MCF 10A (cell line): ENCODE results near the gene PDZD7. TPM values are rescaled to one million over a fixed set of nuclear protein-coding genes. Genes with fewer than 3 reads are reported as not detected.

ENCODE experiments used
- BruUV-seq: library from RNA; stranded (reverse); fragments of 400-500 nt; replicated peaks from 2 replicates; lab custom pipeline; 2021; lab: Mats Ljungman, UMichigan
- CTCF ChIA-PET: fragments of 300-600 bp; sonication (Branson Sonifier 250); formaldehyde crosslinking; extraction: SDS; loops from one replicate; lab custom pipeline; 2021; ENCODE audit warnings: antibody characterized with exemption, inconsistent platforms; lab: Yijun Ruan, JAX
- POLR2A ChIA-PET: fragments of 300-600, 350-650 bp; sonication (Branson Sonifier 250); formaldehyde crosslinking; extraction: SDS; loops from one replicate; lab custom pipeline; 2020; ENCODE audit warnings: antibody characterized with exemption, inconsistent platforms; lab: Yijun Ruan, JAX
- DNase-seq: peaks from one replicate; pipeline ENCODE4 v3.0.0-alpha.2; 2018; ENCODE audit not compliant: unreplicated experiment
- H3K27ac Mint-ChIP-seq: one replicate; pipeline ENCODE4 v1.8.0; 2022; ENCODE audit warnings: mild to moderate bottlenecking, low read depth, mixed read lengths; ENCODE audit not compliant: unreplicated experiment
- H3K27me3 Mint-ChIP-seq: one replicate; pipeline ENCODE4 v1.8.0; 2022; ENCODE audit warnings: mixed read lengths; ENCODE audit not compliant: insufficient read depth, unreplicated experiment
- H3K36me3 Mint-ChIP-seq: one replicate; pipeline ENCODE4 v1.8.0; 2022; ENCODE audit warnings: mild to moderate bottlenecking, moderate library complexity, mixed read lengths; ENCODE audit not compliant: insufficient read depth, unreplicated experiment
- H3K4me1 Mint-ChIP-seq: one replicate; pipeline ENCODE4 v1.8.0; 2022; ENCODE audit warnings: mixed read lengths; ENCODE audit not compliant: insufficient read depth, unreplicated experiment
- H3K4me3 Mint-ChIP-seq: one replicate; pipeline ENCODE4 v1.8.0; 2022; ENCODE audit warnings: mild to moderate bottlenecking, moderate library complexity, mixed read lengths; ENCODE audit not compliant: unreplicated experiment
- H3K9me3 Mint-ChIP-seq: one replicate; pipeline ENCODE4 v1.8.0; 2022; ENCODE audit warnings: mixed read lengths; ENCODE audit not compliant: unreplicated experiment
- CTCF ChIP-seq: fragments of 200-600 bp; IDR thresholded peaks from one replicate; pipeline ENCODE4 v1.8.0; 2022; ENCODE audit warnings: antibody characterized with exemption, mild to moderate bottlenecking; ENCODE audit not compliant: unreplicated experiment
- intact Hi-C: fragments of 100-400 bp; cut with micrococcal nuclease; formaldehyde crosslinking; loops from 2 replicates; pipeline ENCODE4 v1.14.1; 2022
- total RNA-seq: library from RNA; stranded (reverse); gene quantifications from 2 replicates; pipeline ENCODE4 v1.2.3, GENCODE V29; 2022

The PDZD7 gene
- total RNA-seq, 1 experiment from 2014 or later = 0.58 TPM

- CTCF ChIA-PET = interaction anchor here (0.6 to 1.3 kb wide), 2 partner anchors 14 to 41 kb away, joined by 3 to 5 read pairs; partner anchors contain the start of genes MRPL43 and TWNK
- POLR2A ChIA-PET = no interaction called here
- DNase-seq = no peak
- Mint-ChIP-seq H3K4me1 (no peaks in the 10 kb centered on the region), H3K27ac (no peak overlapping the region), H3K27me3 (no peaks in the 10 kb centered on the region), H3K4me3 (no peak overlapping the region), H3K9me3 (no peaks in the 10 kb centered on the region), H3K36me3 (peaks cover 12% of the 10 kb centered on the region)
- TF ChIP-seq CTCF = no peak
- no TSS peak for BruUV-seq
- intact Hi-C loops = no loop called here
These were observed 57.9 kb downstream of the PDZD7 start for GRCh38 chr10:100972904-100973535.

- no peaks in the 10 kb centered on the region for H3K4me1 Mint-ChIP-seq
- H3K4me3 Mint-ChIP-seq = no peak overlapping the region
- no peaks in the 10 kb centered on the region for H3K27me3 Mint-ChIP-seq
- no peak for TF ChIP-seq CTCF
- POLR2A ChIA-PET = no interaction called here
- CTCF ChIA-PET = interaction anchor here (1.0 to 1.3 kb wide), 2 partner anchors 15 to 69 kb away, joined by 3 to 5 read pairs; partner anchors contain the start of genes MRPL43 and TWNK
- intact Hi-C loops = no loop called here
- peaks cover 11% of the 10 kb centered on the region for H3K36me3 Mint-ChIP-seq
- H3K9me3 Mint-ChIP-seq = no peaks in the 10 kb centered on the region
- no TSS peak for BruUV-seq
- no peak for DNase-seq
- H3K27ac Mint-ChIP-seq = no peak overlapping the region
These were observed 58.6 kb downstream of the PDZD7 start for GRCh38 chr10:100972115-100972903.

GRCh38 chr10:100970914-100971811 is 59.8 kb downstream of the PDZD7 start:
- no TSS peak for BruUV-seq
- Mint-ChIP-seq H3K27me3 (no peaks in the 10 kb centered on the region), H3K4me1 (no peaks in the 10 kb centered on the region), H3K4me3 (no peak overlapping the region), H3K27ac (no peak overlapping the region), H3K9me3 (no peaks in the 10 kb centered on the region), H3K36me3 (peaks cover 6% of the 10 kb centered on the region)
- ChIA-PET CTCF (interaction anchor here (0.6 kb wide), 1 partner anchor 130 kb away, joined by 4 read pairs; no protein-coding TSS in a partner anchor), POLR2A (interaction anchor here (0.6 to 1.1 kb wide), 2 partner anchors 8 to 1750 kb away, joined by 3 to 4 read pairs; no protein-coding TSS in a partner anchor)
- TF ChIP-seq CTCF = no peak
- no peak for DNase-seq
- intact Hi-C loops = no loop called here
